Colonic mucosa (tissue), 4 donors: ENCODE measurements around the gene CMAS. TPM values are rescaled to one million over a fixed set of nuclear protein-coding genes. Genes with fewer than 3 reads are reported as not detected.
A peak's percentile ranks its signal among the peaks of the same experiment; 100 is the strongest.

Experiments used
- DNase-seq: peaks from one replicate; pipeline ENCODE4 v3.0.0-alpha.2; 2020
- H3K27ac ChIP-seq: fragments of 200-600 bp; one replicate; pipeline ENCODE4 v1.8.0; 2021
- H3K27me3 ChIP-seq: fragments of 200-600 bp; one replicate; pipeline ENCODE4 v1.8.0; 2021
- H3K36me3 ChIP-seq: fragments of 200-600 bp; one replicate; pipeline ENCODE4 v1.8.0; 2021
- H3K4me1 ChIP-seq: fragments of 200-600 bp; one replicate; pipeline ENCODE4 v1.8.0; 2021; ENCODE audit warnings: mild to moderate bottlenecking
- H3K4me3 ChIP-seq: fragments of 200-600 bp; one replicate; pipeline ENCODE4 v1.8.0; 2021
- H3K9ac ChIP-seq, 2 donors: one replicate each; pipeline ENCODE4 v1.7.0; 2013; ENCODE audit warnings: control low read depth in 2 of 2, low read depth in 2 of 2, low read length in 2 of 2
- H3K9me3 ChIP-seq: fragments of 200-600 bp; one replicate; pipeline ENCODE4 v1.8.0; 2021
- intact Hi-C: fragments of 100-400 bp; cut with DNase I; formaldehyde crosslinking; loops from one replicate; pipeline ENCODE4 v1.14.1; 2022
- total RNA-seq, 2 donors: library from RNA; stranded (reverse); fragmentation: NEBNext Ultra II Directional in 1 of 2; extraction: Animal tissue kit (Norgen Biotek cat#: 25700) in 1 of 2; gene quantifications; one replicate each; pipeline ENCODE4 v1.2.1, GENCODE V29; 2021
- TF ChIP-seq, protein P1 (sequence below): fragments of 200-600 bp; IDR thresholded peaks from one replicate; pipeline ENCODE4 v1.8.0; 2022; ENCODE audit warnings: antibody characterized with exemption, mild to moderate bottlenecking
- donor health status: healthy.
- donor health status: DM: no; HTN: no; CAD: no.
- donor health status: DM: no; HTN: no; CAD: no.

Gene CMAS
- total RNA-seq, 2 donors from 2014 or later: 126 to 189 TPM

DNA sequence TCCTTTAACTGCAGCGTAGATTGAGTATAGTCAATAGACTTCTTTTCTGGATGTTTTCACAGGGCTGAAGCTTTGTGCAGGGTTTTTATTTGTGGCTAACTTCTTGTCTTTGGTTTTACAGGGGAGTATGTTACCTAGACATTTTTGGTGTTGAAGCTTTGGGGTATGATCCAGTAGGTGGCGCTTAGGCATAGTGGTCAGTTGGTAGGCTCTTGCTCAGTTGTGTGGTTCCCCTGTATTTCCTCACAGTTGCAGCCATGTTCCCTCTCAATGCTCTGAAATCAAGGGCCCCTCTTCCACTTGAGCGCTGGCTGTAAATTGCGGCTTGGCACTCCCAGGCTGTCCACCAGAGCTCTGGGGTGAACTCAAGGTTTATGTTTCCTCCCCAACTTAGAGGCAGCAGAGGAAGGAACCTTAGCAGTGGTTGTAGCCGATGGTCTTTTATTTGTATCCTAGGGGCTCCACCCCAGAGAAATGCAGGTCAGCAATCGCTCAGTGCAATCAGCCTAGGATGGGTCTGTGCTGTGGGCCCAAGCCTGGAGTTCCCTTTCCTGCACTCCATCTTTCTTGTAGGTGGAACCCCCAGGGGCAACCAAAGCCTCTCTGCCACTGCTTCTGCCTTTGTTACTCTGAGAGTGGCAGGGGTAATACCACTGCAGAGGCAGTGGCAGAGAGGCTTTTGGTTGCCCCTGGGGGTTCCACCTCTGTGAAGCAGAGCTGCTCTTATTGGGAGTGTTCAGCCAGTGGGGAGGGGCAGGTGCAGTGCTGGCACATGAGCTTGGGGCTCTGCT is 55.1 kb downstream of the CMAS start:
- Histone ChIP-seq H3K27me3 (no peaks in the 10 kb centered on the region), H3K4me1 (no peaks in the 10 kb centered on the region), H3K27ac (no peak overlapping the region), H3K4me3 (no peak overlapping the region), H3K9ac (no peak overlapping the region), H3K36me3 (no peaks in the 10 kb centered on the region), H3K9me3 (no peaks in the 10 kb centered on the region)
- intact Hi-C loops: loop anchor here (5.0 kb wide), 2 partner anchors 236 to 341 kb away; no protein-coding TSS in a partner anchor
- TF ChIP-seq, protein P1, sequence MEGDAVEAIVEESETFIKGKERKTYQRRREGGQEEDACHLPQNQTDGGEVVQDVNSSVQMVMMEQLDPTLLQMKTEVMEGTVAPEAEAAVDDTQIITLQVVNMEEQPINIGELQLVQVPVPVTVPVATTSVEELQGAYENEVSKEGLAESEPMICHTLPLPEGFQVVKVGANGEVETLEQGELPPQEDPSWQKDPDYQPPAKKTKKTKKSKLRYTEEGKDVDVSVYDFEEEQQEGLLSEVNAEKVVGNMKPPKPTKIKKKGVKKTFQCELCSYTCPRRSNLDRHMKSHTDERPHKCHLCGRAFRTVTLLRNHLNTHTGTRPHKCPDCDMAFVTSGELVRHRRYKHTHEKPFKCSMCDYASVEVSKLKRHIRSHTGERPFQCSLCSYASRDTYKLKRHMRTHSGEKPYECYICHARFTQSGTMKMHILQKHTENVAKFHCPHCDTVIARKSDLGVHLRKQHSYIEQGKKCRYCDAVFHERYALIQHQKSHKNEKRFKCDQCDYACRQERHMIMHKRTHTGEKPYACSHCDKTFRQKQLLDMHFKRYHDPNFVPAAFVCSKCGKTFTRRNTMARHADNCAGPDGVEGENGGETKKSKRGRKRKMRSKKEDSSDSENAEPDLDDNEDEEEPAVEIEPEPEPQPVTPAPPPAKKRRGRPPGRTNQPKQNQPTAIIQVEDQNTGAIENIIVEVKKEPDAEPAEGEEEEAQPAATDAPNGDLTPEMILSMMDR: peak; percentile 34
- peak; percentile 54 for DNase-seq

DNA sequence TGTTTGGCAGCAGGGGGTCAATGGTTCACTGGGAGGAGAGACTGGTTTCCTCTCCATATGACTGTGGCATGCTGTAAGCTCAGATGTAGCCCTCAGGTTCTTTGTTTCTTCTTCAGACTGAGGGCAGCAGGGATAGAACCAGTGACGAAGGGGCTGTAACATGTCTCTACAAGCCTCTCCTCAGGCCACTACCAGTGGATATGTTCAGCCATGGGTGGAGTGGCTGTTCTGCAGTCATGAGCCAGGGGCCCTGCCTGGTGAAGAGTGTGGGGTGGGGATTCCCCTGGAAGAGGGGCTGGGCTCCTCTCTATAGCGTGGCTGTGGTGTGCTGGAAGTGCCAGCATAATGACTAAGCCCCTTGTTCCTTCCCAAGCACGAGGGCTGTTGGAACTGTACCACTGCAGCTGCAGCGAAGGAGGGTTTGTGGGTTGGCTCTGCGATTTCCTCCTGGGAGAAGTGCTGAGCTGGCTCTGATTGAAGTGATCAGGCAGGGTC is 55.8 kb downstream of the CMAS start:
- TF ChIP-seq, protein P1: no peak
- H3K4me3 ChIP-seq: no peak overlapping the region
- no peaks in the 10 kb centered on the region for H3K36me3 ChIP-seq
- no peaks in the 10 kb centered on the region for H3K4me1 ChIP-seq
- no peak overlapping the region for H3K27ac ChIP-seq
- peak; percentile 24 for DNase-seq
- H3K27me3 ChIP-seq: no peaks in the 10 kb centered on the region
- intact Hi-C loops: loop anchor here (5.0 kb wide), 2 partner anchors 236 to 341 kb away; no protein-coding TSS in a partner anchor
- no peak overlapping the region for H3K9ac ChIP-seq
- no peaks in the 10 kb centered on the region for H3K9me3 ChIP-seq

DNA sequence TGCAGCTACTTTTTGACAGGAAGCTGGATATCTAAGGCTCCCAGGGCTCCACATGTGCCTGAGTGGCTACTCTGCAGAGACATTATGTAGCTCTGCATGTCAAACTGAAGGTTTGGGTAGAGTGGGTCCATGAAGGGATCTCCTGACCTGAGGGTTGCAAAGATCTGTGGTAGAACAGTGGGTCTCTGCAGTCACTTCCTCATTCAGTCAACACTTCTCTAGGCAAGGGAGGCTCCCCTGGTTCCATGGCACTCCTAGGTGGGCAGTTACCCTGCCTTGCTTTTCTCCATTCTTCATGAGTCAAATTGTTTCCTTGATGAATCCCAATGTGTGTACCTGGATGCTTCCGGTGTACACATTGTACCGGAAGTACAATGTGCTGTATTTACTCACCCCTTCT is 57.4 kb downstream of the CMAS start:
- Histone ChIP-seq H3K9ac (no peak overlapping the region), H3K9me3 (no peaks in the 10 kb centered on the region), H3K36me3 (no peaks in the 10 kb centered on the region), H3K4me3 (no peak overlapping the region), H3K4me1 (no peaks in the 10 kb centered on the region), H3K27ac (no peak overlapping the region), H3K27me3 (no peaks in the 10 kb centered on the region)
- DNase-seq: no peak
- TF ChIP-seq, protein P1: no peak
- intact Hi-C loops: loop anchor here (5.0 kb wide), 2 partner anchors 234 to 339 kb away; no protein-coding TSS in a partner anchor

- Histone ChIP-seq H3K4me1 (no peaks in the 10 kb centered on the region), H3K9me3 (no peaks in the 10 kb centered on the region), H3K4me3 (no peak overlapping the region), H3K36me3 (no peaks in the 10 kb centered on the region), H3K27ac (no peak overlapping the region), H3K27me3 (no peaks in the 10 kb centered on the region), H3K9ac (no peak overlapping the region)
- no peak for DNase-seq
- intact Hi-C loops: no loop called here
- TF ChIP-seq, protein P1: no peak
Observed at GRCh38 chr12:22105542-22105941, 59.5 kb downstream of the CMAS start.

GRCh38 chr12:22110176-22110575 is 64.2 kb downstream of the CMAS start:
- DNase-seq: no peak
- no peaks in the 10 kb centered on the region for H3K4me1 ChIP-seq
- no peak overlapping the region for H3K9ac ChIP-seq
- H3K36me3 ChIP-seq: no peaks in the 10 kb centered on the region
- H3K27ac ChIP-seq: no peak overlapping the region
- H3K27me3 ChIP-seq: no peaks in the 10 kb centered on the region
- TF ChIP-seq, protein P1: no peak
- H3K9me3 ChIP-seq: no peaks in the 10 kb centered on the region
- intact Hi-C loops: no loop called here
- H3K4me3 ChIP-seq: no peak overlapping the region

Other genes starting within 250 kb of the CMAS start
- 1 to 10 TPM in 1 of 2 donors, under 1 TPM in 1; 0.69 to 5.0 TPM for gene ABCC9, start 104.8 kb upstream of the CMAS start, total RNA-seq